Skeletal muscle satellite cell (primary cell): ENCODE measurements around the gene VWA5B2.

ENCODE experiments used
- H3K27me3 ChIP-seq: 2 replicates; pipeline ENCODE4 v1.7.0; 2013; ENCODE audit warnings: low read length; ENCODE audit not compliant: control insufficient read depth, insufficient read depth
- H3K36me3 ChIP-seq: 2 replicates; pipeline ENCODE4 v1.7.0; 2013; ENCODE audit warnings: mild to moderate bottlenecking, control low read depth, low read length; ENCODE audit not compliant: insufficient read depth
- H3K4me1 ChIP-seq: 2 replicates; pipeline ENCODE4 v1.7.0; 2013; ENCODE audit warnings: low read length; ENCODE audit not compliant: control insufficient read depth, insufficient read depth
- H3K4me2 ChIP-seq: 2 replicates; pipeline ENCODE4 v1.7.0; 2013; ENCODE audit warnings: mild to moderate bottlenecking, low read length
- H3K4me3 ChIP-seq: 2 replicates; pipeline ENCODE4 v1.7.0; 2013; ENCODE audit warnings: low read length
- H3K9ac ChIP-seq: 2 replicates; pipeline ENCODE4 v1.7.0; 2013; ENCODE audit warnings: mild to moderate bottlenecking, low read depth, low read length, moderate library complexity
- H3K9me3 ChIP-seq: replicated peaks from 2 replicates; pipeline ENCODE4 v1.7.0; 2013; ENCODE audit warnings: mild to moderate bottlenecking, control low read depth, low read length

VWA5B2 gene

GRCh38 chr3:184193991-184194539 is 35.3 kb upstream of the VWA5B2 start:
- Histone ChIP-seq H3K36me3 (peaks cover 65% of the 10 kb centered on the region), H3K9ac (no peak overlapping the region)

GRCh38 chr3:184196536-184196935 is 32.8 kb upstream of the VWA5B2 start:
- Histone ChIP-seq H3K9me3 (no peaks in the 10 kb centered on the region), H3K27me3 (no peaks in the 10 kb centered on the region), H3K9ac (no peak overlapping the region), H3K4me3 (no peak overlapping the region), H3K4me2 (no peak overlapping the region), H3K36me3 (peaks cover 41% of the 10 kb centered on the region), H3K4me1 (no peaks in the 10 kb centered on the region)

More at GRCh38 chr3:184193991-184194539, 35.3 kb upstream of the VWA5B2 start:
- H3K4me3 ChIP-seq = no peak overlapping the region
- H3K4me2 ChIP-seq = no peak overlapping the region
- H3K9me3 ChIP-seq = no peaks in the 10 kb centered on the region
- H3K27me3 ChIP-seq = no peaks in the 10 kb centered on the region
- H3K4me1 ChIP-seq = no peaks in the 10 kb centered on the region

DNA sequence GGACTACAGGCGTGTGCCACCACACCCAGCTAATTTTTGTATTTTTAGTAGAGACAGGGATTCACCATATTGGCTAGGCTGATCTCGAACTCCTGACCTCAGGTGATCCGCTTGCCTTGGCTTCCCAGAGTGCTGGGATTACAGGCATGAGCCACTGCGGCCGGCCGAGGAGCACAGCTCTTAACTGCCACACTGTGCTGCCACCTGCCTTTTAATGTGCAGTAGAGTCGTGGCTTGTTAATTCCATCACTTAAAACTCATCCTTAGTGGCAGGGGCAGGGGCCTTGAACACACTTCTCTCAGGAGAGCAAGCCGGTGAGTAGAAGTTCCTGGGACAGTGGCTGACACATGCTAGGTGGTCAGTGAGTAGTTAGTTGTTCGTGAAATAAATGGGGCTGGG is 30.9 kb upstream of the VWA5B2 start:
- no peak overlapping the region for H3K9ac ChIP-seq
- no peaks in the 10 kb centered on the region for H3K4me1 ChIP-seq
- H3K27me3 ChIP-seq = no peaks in the 10 kb centered on the region
- no peak overlapping the region for H3K4me3 ChIP-seq
- no peak overlapping the region for H3K4me2 ChIP-seq
- H3K36me3 ChIP-seq = peaks cover 24% of the 10 kb centered on the region
- H3K9me3 ChIP-seq = no peaks in the 10 kb centered on the region

- Histone ChIP-seq H3K9ac (no peak overlapping the region), H3K9me3 (no peaks in the 10 kb centered on the region), H3K4me1 (no peaks in the 10 kb centered on the region), H3K27me3 (peaks cover 2% of the 10 kb centered on the region), H3K36me3 (peaks cover 3% of the 10 kb centered on the region), H3K4me3 (no peak overlapping the region), H3K4me2 (no peak overlapping the region)
These were observed 28.6 kb upstream of the VWA5B2 start for GRCh38 chr3:184200825-184201224.

- Histone ChIP-seq H3K27me3 (peaks cover 17% of the 10 kb centered on the region), H3K4me3 (no peak overlapping the region), H3K4me2 (no peak overlapping the region), H3K9ac (no peak overlapping the region), H3K4me1 (no peaks in the 10 kb centered on the region), H3K9me3 (no peaks in the 10 kb centered on the region), H3K36me3 (no peaks in the 10 kb centered on the region)
These were observed 25.9 kb upstream of the VWA5B2 start for GRCh38 chr3:184203526-184203925.

GRCh38 chr3:184209146-184209923 is 20.1 kb upstream of the VWA5B2 start:
- no peaks in the 10 kb centered on the region for H3K9me3 ChIP-seq
- peaks cover 27% of the 10 kb centered on the region for H3K27me3 ChIP-seq
- H3K4me2 ChIP-seq = no peak overlapping the region
- H3K4me3 ChIP-seq = no peak overlapping the region
- no peaks in the 10 kb centered on the region for H3K4me1 ChIP-seq
- H3K36me3 ChIP-seq = no peaks in the 10 kb centered on the region
- no peak overlapping the region for H3K9ac ChIP-seq

DNA sequence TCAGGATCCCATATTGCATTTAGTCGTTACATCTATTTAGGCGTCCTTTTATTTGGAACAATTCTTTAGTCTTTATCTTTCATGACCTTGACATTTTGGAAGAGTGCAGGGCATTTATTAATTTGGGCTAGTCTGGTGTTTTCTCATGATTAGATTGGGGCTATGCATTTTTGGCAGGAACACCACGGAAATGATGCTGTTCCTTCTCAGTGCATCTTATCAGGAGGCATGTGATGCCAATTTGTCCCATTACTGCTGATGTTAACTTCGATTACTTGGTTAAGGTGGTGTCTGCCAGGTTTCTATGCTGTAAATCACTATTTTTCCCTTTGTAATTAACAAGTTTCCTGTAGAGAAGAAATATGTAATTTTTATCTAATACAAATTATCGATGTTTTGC is 18.1 kb upstream of the VWA5B2 start:
- Histone ChIP-seq H3K9ac (no peak overlapping the region), H3K27me3 (peaks cover 34% of the 10 kb centered on the region), H3K4me1 (no peaks in the 10 kb centered on the region), H3K9me3 (no peaks in the 10 kb centered on the region), H3K4me2 (no peak overlapping the region), H3K36me3 (no peaks in the 10 kb centered on the region), H3K4me3 (no peak overlapping the region)

DNA sequence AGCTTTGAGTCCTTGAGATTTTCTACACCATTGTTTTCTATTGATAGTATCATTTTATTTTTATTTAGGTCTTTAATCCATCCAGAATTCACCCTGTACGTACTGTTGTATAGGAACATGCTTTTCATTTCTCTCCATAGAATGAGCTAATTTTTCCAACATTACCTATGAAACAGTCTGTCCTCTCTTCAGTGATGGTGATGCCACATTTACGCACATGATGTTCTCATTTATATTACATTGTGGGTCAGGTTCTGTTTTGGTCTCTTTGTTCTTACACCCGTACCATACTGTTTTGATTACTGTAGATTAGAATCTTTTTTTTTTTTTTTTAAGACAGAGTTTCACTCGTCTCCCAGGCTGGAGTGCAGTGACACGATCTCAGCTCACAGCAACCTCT is 17.7 kb upstream of the VWA5B2 start:
- no peaks in the 10 kb centered on the region for H3K36me3 ChIP-seq
- H3K9ac ChIP-seq = no peak overlapping the region
- H3K27me3 ChIP-seq = peaks cover 30% of the 10 kb centered on the region
- no peaks in the 10 kb centered on the region for H3K9me3 ChIP-seq
- H3K4me3 ChIP-seq = no peak overlapping the region
- H3K4me1 ChIP-seq = no peaks in the 10 kb centered on the region
- H3K4me2 ChIP-seq = no peak overlapping the region

- Histone ChIP-seq H3K4me1 (no peaks in the 10 kb centered on the region), H3K36me3 (no peaks in the 10 kb centered on the region), H3K4me3 (no peak overlapping the region), H3K9ac (no peak overlapping the region), H3K27me3 (peaks cover 28% of the 10 kb centered on the region), H3K9me3 (no peaks in the 10 kb centered on the region), H3K4me2 (no peak overlapping the region)
These were observed 10.6 kb upstream of the VWA5B2 start for GRCh38 chr3:184218814-184219213.

GRCh38 chr3:184222521-184222920 is 6.9 kb upstream of the VWA5B2 start:
- Histone ChIP-seq H3K36me3 (no peaks in the 10 kb centered on the region), H3K27me3 (peaks cover 32% of the 10 kb centered on the region), H3K4me1 (no peaks in the 10 kb centered on the region), H3K9ac (no peak overlapping the region), H3K9me3 (no peaks in the 10 kb centered on the region), H3K4me3 (no peak overlapping the region), H3K4me2 (no peak overlapping the region)

- Histone ChIP-seq H3K4me2 (no peak overlapping the region), H3K4me1 (peaks cover 2% of the 10 kb centered on the region), H3K27me3 (peaks cover 37% of the 10 kb centered on the region), H3K9me3 (no peaks in the 10 kb centered on the region), H3K4me3 (no peak overlapping the region), H3K9ac (no peak overlapping the region), H3K36me3 (no peaks in the 10 kb centered on the region)
These were observed 5.4 kb upstream of the VWA5B2 start for GRCh38 chr3:184223946-184224345.

- no peak overlapping the region for H3K4me3 ChIP-seq
- no peak overlapping the region for H3K4me2 ChIP-seq
- H3K9ac ChIP-seq = no peak overlapping the region
- H3K36me3 ChIP-seq = no peaks in the 10 kb centered on the region
- peaks cover 70% of the 10 kb centered on the region for H3K27me3 ChIP-seq
- H3K9me3 ChIP-seq = no peaks in the 10 kb centered on the region
- peaks cover 11% of the 10 kb centered on the region for H3K4me1 ChIP-seq
These were observed 1.9 kb upstream of the VWA5B2 start for GRCh38 chr3:184227481-184227935.
